A673 (cell line): ENCODE measurements around the gene ADAM11. TPM values are rescaled to one million over a fixed set of nuclear protein-coding genes. Genes with fewer than 3 reads are reported as not detected.

Source experiments
- BruUV-seq: library from RNA; stranded (reverse); fragments of 400-500 nt; replicated peaks from 2 replicates; lab custom pipeline; 2021; lab: Mats Ljungman, UMichigan
- CTCF ChIA-PET: fragments of 300-600 bp; sonication (Branson Sonifier 250); formaldehyde crosslinking; loops from one replicate; lab custom pipeline; 2022; ENCODE audit warnings: antibody characterized with exemption; lab: Charles Lee
- POLR2A ChIA-PET: fragments of 300-600 bp; sonication (Branson Sonifier 250); formaldehyde crosslinking; loops from one replicate; lab custom pipeline; 2022; ENCODE audit warnings: antibody characterized with exemption; ENCODE audit not compliant: low non-redundant PET; lab: Charles Lee
- DNase-seq: peaks from one replicate; pipeline ENCODE4 v3.0.0-alpha.2; 2015; ENCODE audit warnings: low spot score
- H3K27ac ChIP-seq: fragments of 200-600 bp; sonication (generic); 2 replicates; pipeline ENCODE4 v1.5.1; 2016; ENCODE audit warnings: mixed run types, low read depth, mild to moderate bottlenecking, mixed read lengths, antibody characterized with exemption, low read length; ENCODE audit not compliant: poor library complexity, severe bottlenecking
- H3K27me3 ChIP-seq: fragments of 200-600 bp; sonication (generic); replicated peaks from 2 replicates; pipeline ENCODE4 v1.6.1; 2017; ENCODE audit warnings: mixed run types, low read depth, mild to moderate bottlenecking, mixed read lengths, antibody characterized with exemption, low read length; ENCODE audit not compliant: insufficient read depth, poor library complexity
- H3K36me3 ChIP-seq: fragments of 200-600 bp; sonication (generic); 2 replicates; pipeline ENCODE4 v1.6.1; 2016; ENCODE audit warnings: mixed run types, mild to moderate bottlenecking, mixed read lengths, antibody characterized with exemption, low read length; ENCODE audit not compliant: insufficient read depth, poor library complexity, severe bottlenecking
- H3K4me1 ChIP-seq: fragments of 200-600 bp; sonication (generic); 2 replicates; pipeline ENCODE4 v1.6.1; 2017; ENCODE audit warnings: mixed run types, mild to moderate bottlenecking, mixed read lengths, antibody characterized with exemption, low read length; ENCODE audit not compliant: insufficient read depth, poor library complexity, severe bottlenecking
- H3K4me3 ChIP-seq: fragments of 200-600 bp; sonication (generic); 2 replicates; pipeline ENCODE4 v1.5.1; 2016; ENCODE audit warnings: low read depth, mixed run types, mild to moderate bottlenecking, mixed read lengths, low read length; ENCODE audit not compliant: poor library complexity, severe bottlenecking
- H3K9me3 ChIP-seq: fragments of 200-600 bp; sonication (generic); 2 replicates; pipeline ENCODE4 v1.6.1; 2016; ENCODE audit warnings: mixed run types, low read depth, mild to moderate bottlenecking, mixed read lengths, antibody characterized with exemption, low read length; ENCODE audit not compliant: poor library complexity, severe bottlenecking
- CTCF ChIP-seq: fragments of 300-800, 200-600 bp; sonication (generic); conservative IDR thresholded peaks from 2 replicates; pipeline ENCODE4 v1.5.1; 2017; ENCODE audit warnings: low read depth, mild to moderate bottlenecking, antibody characterized with exemption, low read length, moderate library complexity, mixed read lengths
- EZH2 ChIP-seq: fragments of 200-600 bp; sonication (generic); IDR thresholded peaks from 2 replicates; pipeline ENCODE4 v1.6.1; 2017; ENCODE audit warnings: borderline replicate concordance, low read depth, mild to moderate bottlenecking, mixed read lengths, antibody characterized with exemption, low read length; ENCODE audit not compliant: poor library complexity, severe bottlenecking
- intact Hi-C: fragments of 100-400 bp; cut with micrococcal nuclease; formaldehyde crosslinking; loops from one replicate; pipeline ENCODE4 v1.10.0; 2022; ENCODE audit not compliant: unreplicated experiment
- total RNA-seq: library from RNA; stranded (reverse); gene quantifications from 2 replicates; pipeline ENCODE4 v1.2.3, GENCODE V29; 2021

Gene ADAM11
- total RNA-seq, 1 experiment from 2014 or later, result 0.17 TPM

DNA sequence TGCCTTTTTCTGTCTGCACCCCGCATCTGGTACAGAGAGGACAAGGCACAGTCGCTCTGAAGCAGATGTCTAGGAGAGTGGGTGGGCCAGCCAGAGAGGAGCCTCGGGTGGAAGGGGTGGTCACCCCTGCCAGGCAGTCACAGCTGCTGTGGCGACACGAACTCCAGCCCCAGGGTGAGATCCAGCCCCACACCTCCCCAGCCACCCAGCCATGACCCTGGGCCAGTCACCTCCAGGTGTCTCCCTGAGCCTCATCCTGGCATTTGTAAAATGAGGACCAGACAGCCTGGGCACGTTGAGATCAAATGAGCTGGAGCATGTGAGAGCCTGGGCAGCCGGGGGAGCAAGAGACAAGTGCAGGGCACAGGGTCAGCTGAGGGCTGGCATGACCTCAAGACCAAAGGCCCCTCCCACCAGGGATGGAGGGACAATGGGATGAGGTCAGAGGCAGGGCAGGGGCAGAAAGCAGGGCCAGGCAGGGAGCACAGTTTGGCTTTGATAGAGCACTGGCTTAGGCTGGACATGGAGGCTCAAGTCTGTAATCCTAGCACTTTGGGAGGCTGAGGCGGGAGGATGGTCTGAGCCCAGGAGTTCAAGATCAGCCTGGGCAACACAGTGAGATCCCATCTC lies 7.7 kb downstream of the ADAM11 start:
- POLR2A ChIA-PET, result no interaction called here
- no peak for DNase-seq
- no peaks in the 10 kb centered on the region for H3K4me1 ChIP-seq
- H3K36me3 ChIP-seq, result no peaks in the 10 kb centered on the region
- H3K27ac ChIP-seq, result no peak overlapping the region
- H3K4me3 ChIP-seq, result no peak overlapping the region
- intact Hi-C loops, result no loop called here
- BruUV-seq, result no TSS peak
- TF ChIP-seq EZH2 (no peak), CTCF (no peak)
- CTCF ChIA-PET, result interaction anchor here (0.5 kb wide), 1 partner anchor 1426 kb away, joined by 6 read pairs; the partner anchor contains the start of gene KANSL1
- H3K27me3 ChIP-seq, result no peaks in the 10 kb centered on the region
- H3K9me3 ChIP-seq, result no peaks in the 10 kb centered on the region

DNA sequence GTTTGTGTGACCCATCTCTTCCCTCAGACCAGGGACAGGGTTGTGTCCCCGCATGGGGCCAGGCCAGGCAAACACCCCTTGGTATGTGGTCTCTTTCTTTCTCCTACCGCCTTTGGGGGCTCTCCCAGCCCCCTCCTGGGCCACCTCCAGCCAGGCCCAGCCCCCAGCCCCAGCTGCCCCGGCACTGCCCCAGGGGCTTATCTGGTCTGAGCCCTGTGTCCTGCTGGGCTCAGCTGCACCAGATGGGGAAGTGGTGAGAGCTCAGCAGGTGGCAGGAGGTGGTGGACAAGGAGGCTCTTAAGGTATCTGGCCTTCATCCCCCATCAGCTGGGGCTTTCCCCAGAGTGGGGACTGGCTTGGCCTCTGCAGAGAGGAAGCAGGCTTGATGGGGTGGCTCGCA lies 8.7 kb downstream of the ADAM11 start:
- no peaks in the 10 kb centered on the region for H3K4me1 ChIP-seq
- no peaks in the 10 kb centered on the region for H3K27me3 ChIP-seq
- ChIA-PET POLR2A (no interaction called here), CTCF (interaction anchor here (0.5 kb wide), 1 partner anchor 333 kb away, joined by 4 read pairs; no protein-coding TSS in a partner anchor)
- no peaks in the 10 kb centered on the region for H3K36me3 ChIP-seq
- TF ChIP-seq CTCF, result no peak
- TF ChIP-seq EZH2, result no peak
- no peaks in the 10 kb centered on the region for H3K9me3 ChIP-seq
- H3K27ac ChIP-seq, result no peak overlapping the region
- no peak for DNase-seq
- H3K4me3 ChIP-seq, result no peak overlapping the region
- no TSS peak for BruUV-seq
- intact Hi-C loops, result no loop called here

DNA sequence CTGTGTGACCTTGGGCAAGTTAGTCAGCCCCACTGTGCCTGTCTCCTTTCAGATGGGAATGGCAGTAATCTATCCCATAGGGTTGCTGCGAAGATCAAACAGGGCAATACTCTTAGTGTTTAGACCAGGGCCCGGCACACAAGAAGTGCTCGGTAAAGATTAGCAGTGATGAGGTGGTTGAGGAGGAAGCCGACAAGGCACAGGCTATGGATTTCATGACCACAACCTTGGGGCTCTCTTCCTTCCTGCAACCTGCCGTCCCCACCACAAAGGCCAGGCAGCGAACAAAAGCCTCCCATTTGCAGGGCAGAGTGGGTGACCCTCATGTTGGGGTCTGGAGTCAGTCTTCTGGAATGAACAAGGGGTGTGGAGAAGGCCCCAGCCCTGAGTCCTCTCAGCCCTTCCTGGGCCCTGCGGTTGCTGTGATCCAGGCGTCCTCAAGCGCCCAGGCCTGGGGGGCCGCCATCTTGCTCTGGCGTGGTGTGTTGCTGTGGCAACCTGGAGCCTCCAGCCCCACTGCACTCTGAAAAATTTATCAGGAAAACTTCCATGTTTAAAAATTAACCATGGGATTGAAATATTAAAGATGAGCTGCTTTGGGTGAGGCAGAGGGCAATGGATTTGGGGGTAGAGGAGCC lies 9.8 kb downstream of the ADAM11 start:
- no TSS peak for BruUV-seq
- no peak for DNase-seq
- no peaks in the 10 kb centered on the region for H3K4me1 ChIP-seq
- ChIA-PET POLR2A (no interaction called here), CTCF (no interaction called here)
- no peaks in the 10 kb centered on the region for H3K9me3 ChIP-seq
- H3K4me3 ChIP-seq, result no peak overlapping the region
- no peak overlapping the region for H3K27ac ChIP-seq
- H3K27me3 ChIP-seq, result no peaks in the 10 kb centered on the region
- TF ChIP-seq EZH2 (no peak), CTCF (no peak)
- intact Hi-C loops, result no loop called here
- H3K36me3 ChIP-seq, result no peaks in the 10 kb centered on the region
